IMR-90 (cell line): ENCODE measurements around the gene TPT1. TPM values are rescaled to one million over a fixed set of nuclear protein-coding genes. Genes with fewer than 3 reads are reported as not detected.

ENCODE experiments used
- ATAC-seq: fragments of 200-7000 bp; cut with Tn5 transposase; 2 replicates; pipeline ENCODE4 v1.9.1; 2020; ENCODE audit warnings: low read depth, mild to moderate bottlenecking, moderate library complexity
- BruUV-seq: library from RNA; stranded (reverse); fragments of 400-500 nt; replicated peaks from 2 replicates; lab custom pipeline; 2021; lab: Mats Ljungman, UMichigan
- CTCF ChIA-PET: fragments of 300-600 bp; formaldehyde crosslinking; extraction: SDS; loops from one replicate; lab custom pipeline; 2021; ENCODE audit warnings: antibody characterized with exemption; lab: Yijun Ruan, JAX
- POLR2A ChIA-PET: fragments of 300-600 bp; sonication (Branson Sonifier 250); formaldehyde crosslinking; loops from one replicate; lab custom pipeline; 2022; ENCODE audit warnings: antibody characterized with exemption; ENCODE audit not compliant: unreplicated experiment; lab: Charles Lee
- DNase-seq: peaks from one replicate; pipeline ENCODE4 v3.0.0; 2013
- H2AFZ ChIP-seq: replicated peaks from 2 replicates; pipeline ENCODE3; 2013; ENCODE audit warnings: low read length, mild to moderate bottlenecking; ENCODE audit not compliant: poor library complexity
- H2AK5ac ChIP-seq: 2 replicates; pipeline ENCODE4 v1.6.1; 2013; ENCODE audit warnings: low read depth, low read length, inconsistent platforms
- H2AK9ac ChIP-seq: replicated peaks from 2 replicates; pipeline ENCODE3; 2013; ENCODE audit warnings: mild to moderate bottlenecking, low read depth, low read length, moderate library complexity; ENCODE audit not compliant: poor library complexity
- H2BK120ac ChIP-seq: 2 replicates; pipeline ENCODE4 v1.6.1; 2013; ENCODE audit warnings: low read depth, low read length, inconsistent platforms
- H2BK15ac ChIP-seq: 3 replicates; pipeline ENCODE4 v1.6.1; 2013; ENCODE audit warnings: low read depth, low read length, inconsistent platforms
- H2BK20ac ChIP-seq: 2 replicates; pipeline ENCODE4 v1.6.1; 2013; ENCODE audit warnings: low read depth, mild to moderate bottlenecking, inconsistent platforms, low read length, moderate library complexity
- H2BK5ac ChIP-seq: 2 replicates; pipeline ENCODE4 v1.6.1; 2013; ENCODE audit warnings: mild to moderate bottlenecking, low read depth, low read length, inconsistent platforms; ENCODE audit not compliant: poor library complexity, severe bottlenecking
- H3K14ac ChIP-seq: replicated peaks from 2 replicates; pipeline ENCODE4 v1.6.1; 2013; ENCODE audit warnings: low read depth, low read length, inconsistent platforms
- H3K18ac ChIP-seq: 2 replicates; pipeline ENCODE4 v1.6.1; 2013; ENCODE audit warnings: low read depth, low read length, control low read depth
- H3K23ac ChIP-seq: 2 replicates; pipeline ENCODE4 v1.6.1; 2013; ENCODE audit warnings: low read depth, low read length, inconsistent platforms
- H3K27ac ChIP-seq: 2 replicates; pipeline ENCODE4 v1.5.1; 2013; ENCODE audit warnings: mild to moderate bottlenecking, control low read depth, low read length; ENCODE audit not compliant: insufficient read depth
- H3K27me3 ChIP-seq: 2 replicates; pipeline ENCODE4 v1.6.1; 2013; ENCODE audit warnings: low read length; ENCODE audit not compliant: control insufficient read depth, insufficient read depth
- H3K36me3 ChIP-seq: 2 replicates; pipeline ENCODE4 v1.6.1; 2013; ENCODE audit warnings: low read length, mixed read lengths; ENCODE audit not compliant: control insufficient read depth, insufficient read depth
- H3K4ac ChIP-seq: 2 replicates; pipeline ENCODE4 v1.6.1; 2013; ENCODE audit warnings: low read depth, low read length, inconsistent platforms
- H3K4me1 ChIP-seq: 2 replicates; pipeline ENCODE4 v1.6.1; 2013; ENCODE audit warnings: low read length, mixed read lengths; ENCODE audit not compliant: control insufficient read depth, insufficient read depth
- H3K4me2 ChIP-seq: 2 replicates; pipeline ENCODE4 v1.6.1; 2013; ENCODE audit warnings: low read depth, mild to moderate bottlenecking, control low read depth, low read length, moderate library complexity
- H3K4me3 ChIP-seq: 2 replicates; pipeline ENCODE4 v1.5.1; 2013; ENCODE audit warnings: low read depth, mild to moderate bottlenecking, control low read depth, low read length, moderate library complexity; ENCODE audit not compliant: insufficient read depth
- H3K56ac ChIP-seq: 2 replicates; pipeline ENCODE4 v1.6.1; 2013; ENCODE audit warnings: low read length, inconsistent platforms; ENCODE audit not compliant: insufficient read depth; ENCODE audit errors: extremely low read depth
- H3K79me1 ChIP-seq, 2 experiments: 2 replicates each; pipeline ENCODE4 v1.6.1; 2013; ENCODE audit warnings: low read length in 2 of 2, inconsistent platforms in 1 of 2, low read depth in 1 of 2
- H3K9ac ChIP-seq: 2 replicates; pipeline ENCODE4 v1.6.1; 2013; ENCODE audit warnings: low read depth, low read length, control low read depth
- H3K9me1 ChIP-seq: 2 replicates; pipeline ENCODE4 v1.6.1; 2013; ENCODE audit warnings: low read length, inconsistent platforms; ENCODE audit not compliant: insufficient read depth
- H3K9me3 ChIP-seq: 2 replicates; pipeline ENCODE4 v1.6.1; 2013; ENCODE audit warnings: low read length; ENCODE audit not compliant: control insufficient read depth, insufficient read depth
- H4K20me1 ChIP-seq: 2 replicates; pipeline ENCODE4 v1.6.1; 2013; ENCODE audit warnings: low read length, inconsistent platforms; ENCODE audit not compliant: insufficient read depth
- H4K5ac ChIP-seq: 2 replicates; pipeline ENCODE4 v1.6.1; 2013; ENCODE audit warnings: mild to moderate bottlenecking, low read depth, low read length, control low read depth
- H4K8ac ChIP-seq, 2 experiments: 2 replicates each; pipeline ENCODE4 v1.6.1; 2013; ENCODE audit warnings: low read depth in 2 of 2, low read length in 2 of 2, control low read depth in 1 of 2, inconsistent platforms in 1 of 2
- H4K91ac ChIP-seq: 2 replicates; pipeline ENCODE4 v1.6.1; 2013; ENCODE audit warnings: low read depth, low read length, inconsistent platforms; ENCODE audit not compliant: insufficient read depth
- BHLHE40 ChIP-seq: fragments of 150-350 bp; IDR thresholded peaks from 2 replicates; pipeline ENCODE4 v1.6.1; 2016; ENCODE audit warnings: mild to moderate bottlenecking, low read depth, low read length
- CHD1 ChIP-seq: IDR thresholded peaks from 2 replicates; pipeline ENCODE4 v1.6.1; 2012; ENCODE audit warnings: low read depth, low read length, improper control_type of control experiment
- ELK1 ChIP-seq: fragments of 150-350 bp; IDR thresholded peaks from 2 replicates; pipeline ENCODE4 v1.6.1; 2016; ENCODE audit warnings: low read depth, mild to moderate bottlenecking, low read length, moderate library complexity, borderline replicate concordance
- FOS ChIP-seq: fragments of 150-350 bp; IDR thresholded peaks from 2 replicates; pipeline ENCODE4 v1.6.1; 2016; ENCODE audit warnings: low read depth, low read length
- MAFK ChIP-seq: IDR thresholded peaks from 2 replicates; pipeline ENCODE4 v1.6.1; 2012; ENCODE audit warnings: low read depth, low read length, improper control_type of control experiment
- MAZ ChIP-seq: IDR thresholded peaks from 2 replicates; pipeline ENCODE4 v1.6.1; 2012; ENCODE audit warnings: low read depth, mild to moderate bottlenecking, low read length, improper control_type of control experiment, moderate library complexity, borderline replicate concordance
- MXI1 ChIP-seq: IDR thresholded peaks from 2 replicates; pipeline ENCODE4 v1.6.1; 2012; ENCODE audit warnings: low read depth, mild to moderate bottlenecking, low read length, moderate library complexity, borderline replicate concordance
- NFE2L2 ChIP-seq: fragments of 150-350 bp; IDR thresholded peaks from 2 replicates; pipeline ENCODE4 v1.6.1; 2016; ENCODE audit warnings: low read depth, mild to moderate bottlenecking, low read length
- POLR2A ChIP-seq: IDR thresholded peaks from 2 replicates; pipeline ENCODE4 v1.6.1; 2012; ENCODE audit warnings: mild to moderate bottlenecking, low read depth, low read length
- SMC3 ChIP-seq: fragments of 150-350 bp; IDR thresholded peaks from 2 replicates; pipeline ENCODE4 v1.6.1; 2016; ENCODE audit warnings: low read depth, mild to moderate bottlenecking, antibody characterized with exemption, low read length, moderate library complexity
- WGBS, 2 experiments: methylation state at CpG; one replicate each; pipeline versions ENCODE4 v1.1.5 to v1.1.7; 2013; ENCODE audit warnings: missing lambda C conversion rate in 2 of 2; ENCODE audit not compliant: insufficient read length in 1 of 2; ENCODE audit errors: extremely low coverage in 2 of 2; 5-methylcytosine and 5-hydroxymethylcytosine counted together
- dilution Hi-C: fragments of 300-500 bp; cut with HindIII; formaldehyde crosslinking; loops from one replicate; pipeline ENCODE4 v1.14.3; 2018; ENCODE audit warnings: low sequenced_read_pairs; ENCODE audit not compliant: unreplicated experiment
- in situ Hi-C: fragments of 300-500 bp; cut with MboI; formaldehyde crosslinking; loops from 3 replicates; pipeline ENCODE4 v1.14.3; 2019; ENCODE audit warnings: low sequenced_read_pairs, inconsistent platforms, mixed read lengths
- intact Hi-C: fragments of 100-400 bp; cut with micrococcal nuclease; formaldehyde crosslinking; loops from 2 replicates; pipeline ENCODE4 v1.10.0; 2022
- polyA plus RNA-seq, 3 experiments: library from polyadenylated mRNA; depleted of rRNA; stranded (reverse); fragments of >200 nt; gene quantifications; 2 replicates each; pipeline ENCODE4 v1.2.3, GENCODE V29; 2012; ENCODE audit warnings: low replicate concordance in 1 of 3
- total RNA-seq: library from RNA; depleted of rRNA; stranded (reverse); fragments of >200 nt; gene quantifications from 2 replicates; pipeline ENCODE4 v1.2.3, GENCODE V29; 2012
- TF ChIP-seq, protein P1 (sequence below): fragments of 150-350 bp; IDR thresholded peaks from 2 replicates; pipeline ENCODE4 v1.6.1; 2017; ENCODE audit warnings: mild to moderate bottlenecking, antibody characterized with exemption, low read length, low read depth
- TF ChIP-seq, protein P2 (sequence below): conservative IDR thresholded peaks from 2 replicates; pipeline ENCODE4 v1.5.1; 2012; ENCODE audit warnings: mild to moderate bottlenecking, low read depth, low read length, improper control_type of control experiment

TPT1 gene
- total and polyA plus RNA-seq, 2 of the 4 experiments (the other 2 are of a cell fraction): 1,663 to 2,665 TPM

DNA sequence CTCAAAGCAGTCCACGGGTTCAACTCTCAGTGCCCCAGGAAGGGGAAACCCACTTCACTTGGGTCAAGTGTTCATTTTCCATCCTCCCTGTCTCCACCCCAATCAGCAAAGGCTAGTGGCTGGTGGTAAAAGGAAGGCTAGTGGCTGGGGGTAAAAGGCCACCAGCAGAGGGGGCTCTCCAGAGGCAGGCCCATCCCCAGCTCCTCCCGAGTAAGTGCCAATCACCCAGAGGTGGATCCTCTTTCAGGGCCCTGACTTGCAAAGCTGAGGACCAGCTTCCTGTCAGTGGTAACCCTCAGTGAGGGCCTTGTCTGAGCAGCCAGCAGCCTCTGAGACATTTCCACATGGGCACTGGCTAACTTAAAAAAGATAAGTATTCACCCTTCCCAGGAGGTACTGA is 22.0 kb upstream of the TPT1 start:
- Histone ChIP-seq H2BK120ac (no peak overlapping the region), H3K9ac (no peak overlapping the region), H3K9me1 (peaks cover 9% of the 10 kb centered on the region; the same call in 1 of the 2 replicates), H3K4me3 (no peak overlapping the region), H4K8ac (no peak overlapping the region), H3K56ac (no peak overlapping the region), H3K79me1 (peaks cover 5 to 28% of the 10 kb centered on the region in 2 experiments; a peak in 3 of 4 replicates), H4K20me1 (no peaks in the 10 kb centered on the region), H4K91ac (no peak overlapping the region), H3K4me2 (no peak overlapping the region), H2BK15ac (no peak overlapping the region), H3K36me3 (peaks cover 25% of the 10 kb centered on the region), H3K27me3 (no peaks in the 10 kb centered on the region), H3K23ac (no peak overlapping the region), H3K4me1 (no peaks in the 10 kb centered on the region), H3K27ac (no peak overlapping the region), H3K14ac (no peak overlapping the region), H3K18ac (no peak overlapping the region), H2AFZ (no peak overlapping the region), H2BK20ac (no peak overlapping the region), H3K4ac (no peak overlapping the region), H2BK5ac (no peak overlapping the region), H2AK5ac (no peak overlapping the region), H4K5ac (no peak overlapping the region), H2AK9ac (no peak overlapping the region), H3K9me3 (no peaks in the 10 kb centered on the region)
- POLR2A ChIA-PET: no interaction called here
- in situ Hi-C loops: loop anchor here (25.0 kb wide), 1 partner anchor 624 kb away; no protein-coding TSS in a partner anchor
- dilution Hi-C loops: no loop called here
- no TSS peak for BruUV-seq
- WGBS, 2 experiments: 90% methylated on average over 1 of the region's 2 CpGs; no CpG with 5 or more reads in 1 of the 2 experiments
- ATAC-seq (no peak), DNase-seq (no peak)
- no peak for TF ChIP-seq POLR2A
- TF ChIP-seq, protein P1, sequence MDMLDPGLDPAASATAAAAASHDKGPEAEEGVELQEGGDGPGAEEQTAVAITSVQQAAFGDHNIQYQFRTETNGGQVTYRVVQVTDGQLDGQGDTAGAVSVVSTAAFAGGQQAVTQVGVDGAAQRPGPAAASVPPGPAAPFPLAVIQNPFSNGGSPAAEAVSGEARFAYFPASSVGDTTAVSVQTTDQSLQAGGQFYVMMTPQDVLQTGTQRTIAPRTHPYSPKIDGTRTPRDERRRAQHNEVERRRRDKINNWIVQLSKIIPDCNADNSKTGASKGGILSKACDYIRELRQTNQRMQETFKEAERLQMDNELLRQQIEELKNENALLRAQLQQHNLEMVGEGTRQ: no peak
- TF ChIP-seq MAFK: no peak
- no peak for TF ChIP-seq NFE2L2
- TF ChIP-seq CHD1: no peak
- TF ChIP-seq, protein P2, sequence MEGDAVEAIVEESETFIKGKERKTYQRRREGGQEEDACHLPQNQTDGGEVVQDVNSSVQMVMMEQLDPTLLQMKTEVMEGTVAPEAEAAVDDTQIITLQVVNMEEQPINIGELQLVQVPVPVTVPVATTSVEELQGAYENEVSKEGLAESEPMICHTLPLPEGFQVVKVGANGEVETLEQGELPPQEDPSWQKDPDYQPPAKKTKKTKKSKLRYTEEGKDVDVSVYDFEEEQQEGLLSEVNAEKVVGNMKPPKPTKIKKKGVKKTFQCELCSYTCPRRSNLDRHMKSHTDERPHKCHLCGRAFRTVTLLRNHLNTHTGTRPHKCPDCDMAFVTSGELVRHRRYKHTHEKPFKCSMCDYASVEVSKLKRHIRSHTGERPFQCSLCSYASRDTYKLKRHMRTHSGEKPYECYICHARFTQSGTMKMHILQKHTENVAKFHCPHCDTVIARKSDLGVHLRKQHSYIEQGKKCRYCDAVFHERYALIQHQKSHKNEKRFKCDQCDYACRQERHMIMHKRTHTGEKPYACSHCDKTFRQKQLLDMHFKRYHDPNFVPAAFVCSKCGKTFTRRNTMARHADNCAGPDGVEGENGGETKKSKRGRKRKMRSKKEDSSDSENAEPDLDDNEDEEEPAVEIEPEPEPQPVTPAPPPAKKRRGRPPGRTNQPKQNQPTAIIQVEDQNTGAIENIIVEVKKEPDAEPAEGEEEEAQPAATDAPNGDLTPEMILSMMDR: no peak
- no peak for TF ChIP-seq MAZ
- no peak for TF ChIP-seq BHLHE40
- TF ChIP-seq SMC3: no peak
- TF ChIP-seq FOS: no peak
- TF ChIP-seq MXI1: no peak
- no peak for TF ChIP-seq ELK1
- intact Hi-C loops: no loop called here
- CTCF ChIA-PET: no interaction called here
